ENCODE data around the gene CLDN16. TPM values are rescaled to one million over a fixed set of nuclear protein-coding genes. Genes with fewer than 3 reads are reported as not detected.

The CLDN16 gene
- total RNA-seq, 3 donors from 2014 or later (not counting 1 experiment from before 2014, with no cell fraction given) = not detected

DNA sequence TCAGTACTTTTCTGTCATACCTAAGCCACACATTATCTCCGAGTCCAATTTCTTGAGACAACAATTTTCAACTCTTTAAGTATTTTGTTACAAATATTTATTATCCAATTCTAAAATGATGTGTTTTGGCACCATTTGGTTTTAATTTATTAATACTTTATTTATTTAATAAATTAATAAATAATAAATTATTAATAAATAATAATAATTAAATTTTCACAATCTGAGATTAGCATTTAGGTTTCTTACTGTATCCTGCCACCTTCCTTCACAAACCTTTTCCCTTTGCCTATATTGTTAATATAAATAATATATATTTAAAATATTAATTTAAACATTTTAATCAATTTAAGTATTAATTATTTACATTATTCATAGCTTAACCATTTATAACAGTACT is 37.9 kb downstream of the CLDN16 start:
- Mint-ChIP-seq H3K4me3 (no peak overlapping the region), H3K4me1 (no peaks in the 10 kb centered on the region), H3K27ac (no peak overlapping the region), H3K9me3 (no peaks in the 10 kb centered on the region), H3K27me3 (ENCODE audit: low read depth in 2 of 2) (no peaks in the 10 kb centered on the region), H3K36me3 (no peaks in the 10 kb centered on the region)
- no peaks in the 10 kb centered on the region for H3K4me1 ChIP-seq (ENCODE audit: control insufficient read depth, insufficient read depth, low read length)
- TF ChIP-seq CTCF (IDR thresholded peaks at IDR 0.05) = no peak
- WGBS (ENCODE audit: insufficient coverage) = no CpG with 5 or more reads among the region's 1 CpG
- DNase-seq (no peak), ATAC-seq (no peak)
- no peaks in the 10 kb centered on the region for H3K9me3 ChIP-seq (ENCODE audit: control insufficient read depth, insufficient read depth, low read length)
- H3K36me3 ChIP-seq (ENCODE audit: control insufficient read depth, insufficient read depth, low read length) = no peaks in the 10 kb centered on the region
- no peaks in the 10 kb centered on the region for H3K27me3 ChIP-seq (ENCODE audit: control insufficient read depth, insufficient read depth, low read length)
- intact Hi-C loops (cut with micrococcal nuclease) = no loop called here
- no peak overlapping the region for H3K27ac ChIP-seq (ENCODE audit: low read length)
- no peak overlapping the region for H3K4me3 ChIP-seq (ENCODE audit: low read length)

- no peaks in the 10 kb centered on the region for H3K9me3 Mint-ChIP-seq
- Histone ChIP-seq H3K4me3 (ENCODE audit: low read length) (no peak overlapping the region), H3K27me3 (ENCODE audit: control insufficient read depth, insufficient read depth, low read length) (no peaks in the 10 kb centered on the region), H3K36me3 (ENCODE audit: control insufficient read depth, insufficient read depth, low read length) (no peaks in the 10 kb centered on the region), H3K4me1 (ENCODE audit: control insufficient read depth, insufficient read depth, low read length) (no peaks in the 10 kb centered on the region), H3K27ac (ENCODE audit: low read length) (no peak overlapping the region), H3K9me3 (ENCODE audit: control insufficient read depth, insufficient read depth, low read length) (no peaks in the 10 kb centered on the region)
- H3K27ac Mint-ChIP-seq = no peak overlapping the region
- no peak for TF ChIP-seq CTCF (IDR thresholded peaks at IDR 0.05)
- ATAC-seq (no peak), DNase-seq (no peak)
- H3K27me3 Mint-ChIP-seq (ENCODE audit: low read depth in 2 of 2) = no peaks in the 10 kb centered on the region
- no peak overlapping the region for H3K4me3 Mint-ChIP-seq
- 85% methylated on average over 6 of the region's 6 CpGs for WGBS (ENCODE audit: insufficient coverage)
- H3K4me1 Mint-ChIP-seq = no peaks in the 10 kb centered on the region
- intact Hi-C loops (cut with micrococcal nuclease) = no loop called here
- H3K36me3 Mint-ChIP-seq = no peaks in the 10 kb centered on the region
Measured at GRCh38 chr3:190426806-190427507, 39.0 kb downstream of the CLDN16 start.

DNA sequence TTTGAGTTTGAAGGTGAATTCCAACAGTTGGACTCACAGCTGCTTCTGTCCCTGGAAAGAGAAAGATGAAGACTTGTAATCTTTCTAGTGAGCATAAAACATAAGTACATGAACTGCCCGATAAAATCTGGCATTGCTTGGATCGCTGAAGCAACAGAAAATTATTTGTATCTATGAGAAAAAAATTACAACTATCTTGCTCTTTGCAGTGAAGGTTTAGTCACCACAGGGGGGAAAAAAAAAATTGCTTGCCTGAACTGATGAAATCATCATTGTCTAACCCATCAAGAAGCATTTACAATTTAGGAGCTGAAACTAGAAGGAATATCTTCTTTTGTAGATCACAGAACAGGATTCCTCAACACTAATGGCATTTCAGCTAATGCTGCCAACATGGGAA is 41.7 kb downstream of the CLDN16 start:
- Mint-ChIP-seq H3K9me3 (no peaks in the 10 kb centered on the region), H3K27ac (no peak overlapping the region), H3K4me1 (no peaks in the 10 kb centered on the region), H3K27me3 (ENCODE audit: low read depth in 2 of 2) (no peaks in the 10 kb centered on the region), H3K36me3 (no peaks in the 10 kb centered on the region), H3K4me3 (no peak overlapping the region)
- H3K4me1 ChIP-seq (ENCODE audit: control insufficient read depth, insufficient read depth, low read length) = no peaks in the 10 kb centered on the region
- H3K27ac ChIP-seq (ENCODE audit: low read length) = no peak overlapping the region
- TF ChIP-seq CTCF (IDR thresholded peaks at IDR 0.05) = no peak
- H3K27me3 ChIP-seq (ENCODE audit: control insufficient read depth, insufficient read depth, low read length) = no peaks in the 10 kb centered on the region
- no peak overlapping the region for H3K4me3 ChIP-seq (ENCODE audit: low read length)
- no peaks in the 10 kb centered on the region for H3K9me3 ChIP-seq (ENCODE audit: control insufficient read depth, insufficient read depth, low read length)
- DNase-seq (no peak), ATAC-seq (no peak)
- intact Hi-C loops (cut with micrococcal nuclease) = no loop called here
- no peaks in the 10 kb centered on the region for H3K36me3 ChIP-seq (ENCODE audit: control insufficient read depth, insufficient read depth, low read length)
- 100% methylated on average over 1 of the region's 2 CpGs for WGBS (ENCODE audit: insufficient coverage)

DNA sequence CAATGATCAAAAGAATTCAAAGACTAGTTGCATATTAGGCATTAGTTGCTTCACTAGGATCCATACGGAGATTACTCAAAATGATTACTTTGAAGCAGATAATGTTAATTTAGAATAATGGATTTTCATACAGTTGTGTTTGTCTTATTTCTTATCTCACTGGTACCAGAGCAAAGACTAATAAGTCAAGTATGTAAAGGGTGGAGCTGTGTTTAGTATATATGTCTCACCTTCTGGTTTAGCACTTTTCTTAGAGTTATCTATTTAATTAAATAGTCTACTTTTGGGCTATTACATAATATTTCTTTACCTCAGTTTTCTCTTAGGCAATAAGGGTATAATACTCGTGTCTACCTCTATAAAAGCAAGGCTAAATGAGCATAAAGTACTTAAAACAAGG is 42.9 kb downstream of the CLDN16 start:
- no peak for TF ChIP-seq CTCF (IDR thresholded peaks at IDR 0.05)
- ATAC-seq = no peak
- Mint-ChIP-seq H3K27ac (no peak overlapping the region), H3K27me3 (ENCODE audit: low read depth in 2 of 2) (no peaks in the 10 kb centered on the region), H3K36me3 (no peaks in the 10 kb centered on the region), H3K4me3 (no peak overlapping the region), H3K9me3 (no peaks in the 10 kb centered on the region), H3K4me1 (no peaks in the 10 kb centered on the region)
- Histone ChIP-seq H3K36me3 (ENCODE audit: control insufficient read depth, insufficient read depth, low read length) (no peaks in the 10 kb centered on the region), H3K27ac (ENCODE audit: low read length) (no peak overlapping the region), H3K27me3 (ENCODE audit: control insufficient read depth, insufficient read depth, low read length) (no peaks in the 10 kb centered on the region), H3K4me3 (ENCODE audit: low read length) (no peak overlapping the region), H3K4me1 (ENCODE audit: control insufficient read depth, insufficient read depth, low read length) (no peaks in the 10 kb centered on the region), H3K9me3 (ENCODE audit: control insufficient read depth, insufficient read depth, low read length) (no peaks in the 10 kb centered on the region)
- intact Hi-C loops (cut with micrococcal nuclease) = no loop called here
- no peak for DNase-seq
- WGBS (ENCODE audit: insufficient coverage) = 89% methylated on average over 1 of the region's 2 CpGs
